Activated CD4-positive, alpha-beta memory T cell treated with anti-CD3 and anti-CD28 coated beads for 36 hours (primary cell): Measurements from ENCODE around the gene CACNA1D. TPM values are rescaled to one million over a fixed set of nuclear protein-coding genes. Genes with fewer than 3 reads are reported as not detected.

Experiments
- CTCF ChIA-PET: fragments of 350-600 bp; sonication (Branson Sonifier 250); formaldehyde crosslinking; loops from one replicate; lab custom pipeline; 2021; ENCODE audit warnings: antibody characterized with exemption, inconsistent platforms; lab: Charles Lee
- POLR2A ChIA-PET: fragments of 350-600 bp; sonication (Branson Sonifier 250); formaldehyde crosslinking; loops from one replicate; lab custom pipeline; 2021; ENCODE audit warnings: antibody characterized with exemption; lab: Charles Lee
- DNase-seq: peaks from one replicate; pipeline ENCODE4 v3.0.0-alpha.2; 2020
- H3K27ac Mint-ChIP-seq: one replicate; pipeline ENCODE4 v1.8.0; 2021; ENCODE audit warnings: mixed read lengths
- H3K27me3 Mint-ChIP-seq: one replicate; pipeline ENCODE4 v1.8.0; 2021; ENCODE audit warnings: mixed read lengths
- H3K36me3 Mint-ChIP-seq: one replicate; pipeline ENCODE4 v1.8.0; 2021; ENCODE audit warnings: mixed read lengths
- H3K4me1 Mint-ChIP-seq: one replicate; pipeline ENCODE4 v1.8.0; 2021; ENCODE audit warnings: low read depth, mixed read lengths
- H3K4me3 Mint-ChIP-seq: one replicate; pipeline ENCODE4 v1.8.0; 2021; ENCODE audit warnings: mild to moderate bottlenecking, mixed read lengths
- H3K9me3 Mint-ChIP-seq: one replicate; pipeline ENCODE4 v1.8.0; 2021; ENCODE audit warnings: mixed read lengths
- intact Hi-C: fragments of 100-400 bp; cut with micrococcal nuclease; formaldehyde crosslinking; loops from one replicate; pipeline ENCODE4 v1.15.1; 2023
- total RNA-seq, 2 experiments: library from RNA; stranded (reverse); gene quantifications; one replicate each; pipeline ENCODE4 v1.2.3, GENCODE V29; 2021

Gene CACNA1D
- total RNA-seq, 2 experiments from 2014 or later: 0.24 to 0.53 TPM

DNA sequence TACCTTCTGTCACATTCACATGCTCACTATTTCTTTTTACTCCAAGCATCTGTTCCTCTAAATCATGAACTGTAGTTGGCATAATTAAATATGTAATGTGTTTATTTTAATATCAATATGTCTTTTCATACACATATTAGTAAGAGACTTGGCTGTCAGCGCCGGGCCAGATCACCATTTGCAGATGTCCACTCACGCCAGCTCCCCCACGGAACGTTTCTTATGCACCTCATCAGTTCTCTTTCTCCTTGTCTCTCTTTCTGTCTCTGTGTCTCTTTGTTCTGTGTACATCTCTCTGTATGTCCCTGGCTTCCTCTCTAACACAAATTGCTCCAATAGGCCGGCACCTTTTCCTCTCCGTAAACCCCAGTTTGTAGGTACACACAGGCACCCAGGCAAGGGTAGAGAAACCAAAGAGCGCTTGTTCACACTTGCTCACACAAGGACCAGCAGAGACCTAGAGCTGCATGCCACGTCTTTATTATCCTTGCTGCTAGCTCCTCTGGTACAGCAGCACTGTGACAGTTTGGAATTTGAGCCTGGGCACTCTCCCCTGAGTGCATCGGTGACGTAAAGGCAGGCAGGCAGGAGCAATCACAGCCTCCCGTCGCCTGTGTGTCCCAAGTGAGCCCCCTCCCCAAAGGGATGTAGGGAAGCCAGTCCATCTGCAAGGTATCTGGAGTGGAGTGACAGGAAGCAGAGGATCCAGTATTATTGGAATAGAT lies 40.4 kb downstream of the CACNA1D start:
- Mint-ChIP-seq H3K36me3 (no peaks in the 10 kb centered on the region), H3K27me3 (peaks cover 9% of the 10 kb centered on the region), H3K27ac (no peak overlapping the region), H3K4me1 (no peaks in the 10 kb centered on the region), H3K9me3 (no peaks in the 10 kb centered on the region), H3K4me3 (no peak overlapping the region)
- intact Hi-C loops: no loop called here
- POLR2A ChIA-PET: no interaction called here
- no peak for DNase-seq
- CTCF ChIA-PET: no interaction called here

DNA sequence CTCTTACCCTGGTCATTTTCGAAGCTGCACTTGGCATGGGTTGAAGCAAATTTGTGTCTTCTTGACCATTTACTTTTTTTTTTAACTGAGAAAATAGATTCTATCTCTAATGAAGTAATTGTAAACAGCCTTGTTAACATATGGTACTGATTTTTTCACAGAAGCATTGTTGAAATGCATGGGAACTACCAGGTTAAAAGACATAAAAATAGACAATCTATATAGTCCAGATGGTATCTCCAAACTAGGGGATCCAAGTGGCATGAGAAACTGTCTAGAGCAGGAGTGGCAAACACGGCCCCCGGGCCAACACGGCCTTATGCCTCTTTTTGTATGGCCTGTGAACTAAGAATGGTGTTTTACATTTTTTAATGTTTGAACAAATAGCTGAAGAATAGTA lies 41.9 kb downstream of the CACNA1D start:
- Mint-ChIP-seq H3K36me3 (no peaks in the 10 kb centered on the region), H3K9me3 (no peaks in the 10 kb centered on the region), H3K4me1 (no peaks in the 10 kb centered on the region), H3K27me3 (peaks cover 10% of the 10 kb centered on the region), H3K27ac (no peak overlapping the region), H3K4me3 (no peak overlapping the region)
- intact Hi-C loops: no loop called here
- ChIA-PET CTCF (no interaction called here), POLR2A (no interaction called here)
- no peak for DNase-seq

DNA sequence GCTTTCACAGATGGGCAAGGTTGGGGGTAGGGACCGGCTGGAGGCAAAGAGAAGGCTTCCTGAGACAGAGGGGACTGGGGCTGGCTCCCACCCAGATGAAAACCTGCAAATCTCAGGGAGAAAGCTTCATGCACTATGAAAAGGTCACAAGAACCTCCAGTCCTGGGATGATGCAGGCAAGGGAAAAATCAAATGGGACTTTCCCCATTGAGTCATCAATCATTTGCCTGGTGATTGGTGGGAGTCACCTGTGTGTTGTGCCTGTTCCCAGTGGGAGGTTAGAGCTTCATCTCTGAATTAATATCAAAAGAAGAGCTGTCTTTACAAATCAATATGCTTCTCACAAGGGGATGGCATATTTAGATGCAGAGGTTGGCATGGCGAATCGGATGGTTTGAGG lies 49.9 kb downstream of the CACNA1D start:
- H3K9me3 Mint-ChIP-seq: no peaks in the 10 kb centered on the region
- CTCF ChIA-PET: no interaction called here
- H3K4me1 Mint-ChIP-seq: peaks cover 3% of the 10 kb centered on the region
- intact Hi-C loops: no loop called here
- no peaks in the 10 kb centered on the region for H3K36me3 Mint-ChIP-seq
- no peak overlapping the region for H3K4me3 Mint-ChIP-seq
- POLR2A ChIA-PET: no interaction called here
- peaks cover 11% of the 10 kb centered on the region for H3K27me3 Mint-ChIP-seq
- H3K27ac Mint-ChIP-seq: no peak overlapping the region
- DNase-seq: no peak

DNA sequence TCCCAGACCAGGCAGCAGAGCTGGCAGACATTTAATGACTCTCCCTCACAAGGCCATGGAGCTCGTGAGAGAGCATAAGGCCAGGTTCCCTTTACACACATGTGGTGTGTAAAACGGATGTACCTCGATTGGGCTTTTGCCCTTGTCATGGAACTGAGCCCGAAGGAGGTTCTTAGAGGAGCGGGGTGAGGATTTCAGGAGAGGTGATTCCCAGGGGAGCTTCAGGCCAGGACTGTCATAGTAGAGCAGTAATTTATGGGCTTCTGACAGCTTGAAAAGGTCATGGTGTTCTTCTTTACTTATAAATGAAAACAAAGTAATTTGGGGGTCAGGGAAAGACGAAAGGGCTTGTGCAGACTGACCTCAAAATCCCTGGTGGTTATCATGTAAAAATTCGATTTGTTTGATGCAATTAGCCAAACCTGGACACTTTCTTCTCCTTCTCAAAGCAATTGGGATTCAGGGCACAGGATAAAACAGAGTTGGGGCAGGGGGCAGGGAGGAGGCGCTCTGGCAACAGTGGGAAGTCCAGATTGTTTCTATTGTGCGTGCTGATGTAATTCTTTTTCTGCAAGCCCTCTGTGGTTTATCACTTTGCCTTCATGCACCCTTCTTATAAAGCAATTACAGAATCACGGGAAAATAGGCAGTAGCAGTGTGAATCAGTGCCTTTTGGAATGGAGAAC lies 51.0 kb downstream of the CACNA1D start:
- Mint-ChIP-seq H3K36me3 (no peaks in the 10 kb centered on the region), H3K9me3 (no peaks in the 10 kb centered on the region), H3K27me3 (peaks cover 8% of the 10 kb centered on the region), H3K27ac (no peak overlapping the region), H3K4me1 (peaks cover 3% of the 10 kb centered on the region), H3K4me3 (no peak overlapping the region)
- no peak for DNase-seq
- intact Hi-C loops: no loop called here
- CTCF ChIA-PET: no interaction called here
- POLR2A ChIA-PET: no interaction called here

DNA sequence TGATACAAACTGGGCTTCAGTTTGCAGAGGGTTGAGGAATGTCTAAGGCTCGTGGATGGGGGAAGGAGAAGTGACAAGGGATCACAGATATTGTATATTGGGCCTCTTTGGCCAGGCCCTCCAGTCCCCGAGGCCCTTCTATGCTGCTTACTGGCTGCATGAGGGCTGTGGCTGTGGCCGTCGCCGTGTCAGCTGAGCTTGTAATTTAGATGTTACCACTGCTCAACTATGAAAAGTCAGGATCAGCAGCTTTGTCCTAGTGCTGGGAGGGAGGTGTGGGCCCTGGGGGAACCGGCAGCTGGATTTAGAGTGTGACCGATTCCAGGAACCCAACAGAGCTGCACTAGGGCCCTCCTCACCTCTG lies 51.6 kb downstream of the CACNA1D start:
- POLR2A ChIA-PET: no interaction called here
- intact Hi-C loops: no loop called here
- CTCF ChIA-PET: no interaction called here
- Mint-ChIP-seq H3K4me3 (no peak overlapping the region), H3K9me3 (no peaks in the 10 kb centered on the region), H3K27me3 (peaks cover 8% of the 10 kb centered on the region), H3K27ac (no peak overlapping the region), H3K36me3 (no peaks in the 10 kb centered on the region), H3K4me1 (peaks cover 3% of the 10 kb centered on the region)
- no peak for DNase-seq

DNA sequence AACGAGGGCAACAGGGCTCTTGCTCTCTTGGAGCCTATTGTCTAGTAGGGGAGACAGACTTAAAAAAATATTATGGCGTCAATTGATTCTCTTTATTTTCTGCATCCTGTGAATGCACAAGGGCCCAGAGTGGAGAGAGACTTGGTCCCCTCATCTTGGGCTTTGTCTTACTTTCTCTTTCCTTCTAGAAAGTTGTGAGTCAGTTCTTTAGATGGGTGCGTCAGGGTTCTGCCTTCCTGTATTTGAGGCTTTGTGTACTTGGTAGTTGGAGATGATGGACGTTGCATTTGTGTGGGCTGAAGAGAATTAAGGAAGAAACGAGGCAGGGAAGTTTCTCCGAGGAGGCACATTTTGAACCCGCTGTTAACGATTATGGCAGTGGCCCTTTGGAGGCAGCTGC lies 52.9 kb downstream of the CACNA1D start:
- CTCF ChIA-PET: no interaction called here
- H3K27ac Mint-ChIP-seq: no peak overlapping the region
- intact Hi-C loops: no loop called here
- H3K36me3 Mint-ChIP-seq: no peaks in the 10 kb centered on the region
- POLR2A ChIA-PET: no interaction called here
- H3K4me1 Mint-ChIP-seq: peaks cover 3% of the 10 kb centered on the region
- no peaks in the 10 kb centered on the region for H3K27me3 Mint-ChIP-seq
- no peak overlapping the region for H3K4me3 Mint-ChIP-seq
- H3K9me3 Mint-ChIP-seq: no peaks in the 10 kb centered on the region
- DNase-seq: no peak

DNA sequence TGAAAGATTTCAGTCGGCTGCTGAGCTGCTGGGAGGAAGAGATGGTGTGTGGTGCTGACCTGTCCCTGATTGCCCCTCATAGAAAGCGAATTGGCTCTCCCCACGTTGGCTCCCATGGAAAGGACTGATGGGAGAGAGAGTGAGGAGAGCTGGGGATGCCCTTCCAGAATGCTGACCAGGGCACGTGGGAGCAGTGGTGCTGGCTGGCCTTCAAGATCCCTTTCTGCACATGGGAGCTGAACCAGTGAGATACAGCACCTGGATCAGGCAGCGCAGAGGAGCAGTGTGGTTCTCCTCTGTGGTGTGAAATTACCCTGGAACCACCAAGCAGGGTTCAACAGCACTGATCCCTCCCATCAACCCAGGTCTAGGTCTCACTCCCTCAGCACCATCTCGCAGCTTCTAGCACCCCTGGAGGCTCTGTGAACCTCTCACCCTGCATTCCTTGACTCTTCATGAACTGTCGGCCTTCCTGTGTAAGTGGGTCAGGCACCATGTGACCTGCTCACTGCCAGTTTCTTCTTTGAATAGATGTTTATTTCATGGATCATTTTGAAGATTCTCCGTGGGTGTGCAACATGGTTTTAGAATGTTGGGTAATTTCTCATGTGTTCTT lies 55.7 kb downstream of the CACNA1D start:
- H3K9me3 Mint-ChIP-seq: no peaks in the 10 kb centered on the region
- POLR2A ChIA-PET: no interaction called here
- intact Hi-C loops: no loop called here
- H3K4me1 Mint-ChIP-seq: peaks cover 4% of the 10 kb centered on the region
- DNase-seq: no peak
- CTCF ChIA-PET: no interaction called here
- no peaks in the 10 kb centered on the region for H3K36me3 Mint-ChIP-seq
- no peaks in the 10 kb centered on the region for H3K27me3 Mint-ChIP-seq
- no peak overlapping the region for H3K27ac Mint-ChIP-seq
- H3K4me3 Mint-ChIP-seq: no peak overlapping the region

DNA sequence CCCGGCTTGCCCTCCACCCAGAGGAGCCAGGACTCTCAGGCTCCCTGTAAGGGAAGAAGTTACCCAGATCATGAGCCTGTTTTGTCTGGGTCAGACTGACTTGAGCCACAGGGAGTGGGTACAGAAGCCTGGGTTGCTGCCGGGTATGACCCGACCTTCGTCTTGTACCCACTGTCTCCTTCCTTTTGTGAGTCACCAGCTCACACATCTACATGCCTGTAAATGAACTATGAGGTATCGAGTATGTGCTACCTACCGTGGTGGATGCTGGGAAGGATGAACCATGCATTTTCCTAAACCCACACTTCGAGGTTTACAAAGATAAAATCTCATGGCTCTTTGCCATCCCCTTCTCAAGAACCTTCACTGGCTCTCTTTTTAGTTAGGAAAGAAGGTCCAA lies 56.9 kb downstream of the CACNA1D start:
- intact Hi-C loops: no loop called here
- CTCF ChIA-PET: no interaction called here
- Mint-ChIP-seq H3K4me1 (peaks cover 7% of the 10 kb centered on the region), H3K27ac (no peak overlapping the region), H3K36me3 (no peaks in the 10 kb centered on the region), H3K4me3 (no peak overlapping the region), H3K27me3 (no peaks in the 10 kb centered on the region), H3K9me3 (no peaks in the 10 kb centered on the region)
- POLR2A ChIA-PET: no interaction called here
- DNase-seq: peak; percentile 18

DNA sequence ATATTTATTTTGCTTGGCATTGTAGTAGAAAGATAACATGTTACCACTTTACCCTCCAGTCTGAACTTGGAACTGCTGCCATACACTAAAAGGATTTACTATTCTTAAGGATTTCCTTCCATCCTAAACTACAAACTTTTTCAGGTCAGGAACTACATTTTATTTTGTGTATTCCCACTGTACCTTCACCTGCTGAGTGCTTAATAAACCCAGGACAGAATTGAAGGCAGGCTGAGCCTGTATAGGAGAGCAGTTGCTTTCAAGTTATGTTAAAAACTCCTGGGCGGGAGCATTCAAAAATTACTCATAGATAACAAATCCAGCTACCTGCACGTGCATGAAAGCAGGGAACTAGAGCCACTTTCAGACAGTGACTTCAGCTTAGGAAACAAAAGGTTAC lies 58.3 kb downstream of the CACNA1D start:
- DNase-seq: no peak
- intact Hi-C loops: no loop called here
- no peak overlapping the region for H3K27ac Mint-ChIP-seq
- no peak overlapping the region for H3K4me3 Mint-ChIP-seq
- peaks cover 7% of the 10 kb centered on the region for H3K4me1 Mint-ChIP-seq
- peaks cover 4% of the 10 kb centered on the region for H3K27me3 Mint-ChIP-seq
- ChIA-PET POLR2A (no interaction called here), CTCF (no interaction called here)
- H3K9me3 Mint-ChIP-seq: no peaks in the 10 kb centered on the region
- H3K36me3 Mint-ChIP-seq: no peaks in the 10 kb centered on the region

DNA sequence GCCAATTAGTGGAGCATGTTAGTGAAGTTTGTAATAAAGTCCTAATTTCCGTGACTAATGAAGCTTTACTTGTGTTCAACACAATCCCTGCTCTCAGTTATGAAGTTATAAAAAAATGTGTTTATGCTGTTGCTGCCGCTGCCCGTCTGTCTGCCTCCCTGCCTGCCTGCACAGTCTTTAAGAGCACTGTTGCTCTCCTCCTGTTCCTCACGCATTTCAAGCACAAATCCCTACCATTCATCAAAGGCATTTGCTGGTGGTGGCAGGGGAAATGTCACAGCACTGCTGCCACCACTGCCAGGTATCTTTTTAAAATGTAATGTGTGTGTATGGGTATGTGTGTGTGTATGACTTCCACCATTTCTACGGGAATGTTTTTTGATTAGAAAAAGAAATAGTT lies 58.8 kb downstream of the CACNA1D start:
- peaks cover 7% of the 10 kb centered on the region for H3K4me1 Mint-ChIP-seq
- H3K27ac Mint-ChIP-seq: no peak overlapping the region
- no peaks in the 10 kb centered on the region for H3K9me3 Mint-ChIP-seq
- H3K36me3 Mint-ChIP-seq: no peaks in the 10 kb centered on the region
- POLR2A ChIA-PET: no interaction called here
- no peak for DNase-seq
- H3K27me3 Mint-ChIP-seq: peaks cover 4% of the 10 kb centered on the region
- CTCF ChIA-PET: no interaction called here
- intact Hi-C loops: no loop called here
- H3K4me3 Mint-ChIP-seq: no peak overlapping the region

DNA sequence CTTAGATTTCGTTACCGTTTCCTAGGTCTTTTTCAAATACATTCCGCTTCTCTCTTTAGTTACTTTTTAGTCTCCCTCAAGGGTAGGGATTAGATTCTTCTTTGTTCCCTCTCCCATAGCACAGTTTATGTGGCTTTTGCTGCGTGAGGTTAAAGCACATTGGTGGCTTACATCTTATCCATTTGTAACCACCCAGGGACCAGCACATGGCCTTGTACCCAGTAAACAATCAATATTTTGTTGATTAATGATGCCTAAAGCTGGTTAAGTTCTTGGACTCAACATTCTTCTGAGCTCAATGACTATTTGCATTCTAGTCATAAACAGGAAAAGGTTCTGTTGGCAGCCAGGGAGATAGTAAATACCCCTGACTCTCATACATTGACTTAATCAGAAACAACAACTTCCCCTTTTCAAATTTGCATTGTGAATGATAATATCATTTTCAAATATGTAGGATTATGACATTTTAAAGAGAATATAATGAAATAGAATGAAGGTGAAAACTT lies 60.2 kb downstream of the CACNA1D start:
- H3K4me1 Mint-ChIP-seq: peaks cover 7% of the 10 kb centered on the region
- no peak for DNase-seq
- intact Hi-C loops: no loop called here
- H3K27ac Mint-ChIP-seq: no peak overlapping the region
- no peak overlapping the region for H3K4me3 Mint-ChIP-seq
- peaks cover 2% of the 10 kb centered on the region for H3K36me3 Mint-ChIP-seq
- peaks cover 5% of the 10 kb centered on the region for H3K9me3 Mint-ChIP-seq
- POLR2A ChIA-PET: interaction anchor here (0.6 kb wide), 1 partner anchor 62 kb away, joined by 3 read pairs; no protein-coding TSS in a partner anchor
- H3K27me3 Mint-ChIP-seq: peaks cover 11% of the 10 kb centered on the region
- CTCF ChIA-PET: interaction anchor here (1.5 kb wide), 1 partner anchor 42 kb away, joined by 5 read pairs; no protein-coding TSS in a partner anchor

DNA sequence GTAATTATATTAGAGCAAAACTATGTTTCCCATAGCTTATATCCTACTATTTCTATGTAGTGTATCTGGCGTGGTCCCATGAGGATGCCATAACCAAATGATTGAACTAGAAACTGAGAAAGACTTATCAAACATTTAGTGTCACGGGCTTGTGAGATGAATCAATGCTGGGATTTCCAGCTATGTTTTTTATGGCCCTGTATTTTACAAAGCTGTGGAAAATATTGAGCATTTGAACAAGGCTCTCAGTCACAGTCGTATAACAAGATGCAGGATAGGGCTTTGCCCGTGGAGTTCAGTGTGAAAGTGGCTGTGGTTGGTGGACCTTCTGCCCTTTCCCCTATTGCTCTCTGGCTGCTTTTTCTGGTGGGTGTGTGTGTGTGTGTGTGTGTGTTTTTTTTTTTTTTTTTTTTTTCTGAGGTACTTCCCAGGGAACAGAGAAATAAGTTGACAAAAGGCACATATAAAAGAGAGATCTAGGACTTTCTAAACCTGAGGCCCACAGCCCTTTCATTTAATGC lies 60.7 kb downstream of the CACNA1D start:
- Mint-ChIP-seq H3K9me3 (peaks cover 6% of the 10 kb centered on the region), H3K4me1 (peaks cover 7% of the 10 kb centered on the region), H3K36me3 (peaks cover 2% of the 10 kb centered on the region), H3K4me3 (no peak overlapping the region), H3K27me3 (peaks cover 12% of the 10 kb centered on the region), H3K27ac (peak overlapping the region; percentile 39)
- DNase-seq: peak; percentile 68
- ChIA-PET CTCF (interaction anchor here (1.5 kb wide), 1 partner anchor 42 kb away, joined by 5 read pairs; no protein-coding TSS in a partner anchor), POLR2A (interaction anchor here (0.6 kb wide), 1 partner anchor 62 kb away, joined by 3 read pairs; no protein-coding TSS in a partner anchor)
- intact Hi-C loops: no loop called here
